NCI-H1694 treated with DMSO at 0.1 percent for 48 hours (cell line): ENCODE results near the gene FAM120B.

Source experiments
- DNase-seq: peaks from one replicate; lab custom pipeline; 2025; lab: John Stamatoyannopoulos, UW

Gene FAM120B

GRCh38 chr6:170357812-170358211 lies 51.3 kb downstream of the FAM120B start:
- DNase-seq: no peak

GRCh38 chr6:170358496-170358895 lies 51.9 kb downstream of the FAM120B start:
- no peak for DNase-seq

- DNase-seq: no peak
Observed at GRCh38 chr6:170360476-170360875, 53.9 kb downstream of the FAM120B start.

GRCh38 chr6:170361335-170361734 lies 54.8 kb downstream of the FAM120B start:
- no peak for DNase-seq

- DNase-seq: no peak
Observed at GRCh38 chr6:170362121-170362520, 55.6 kb downstream of the FAM120B start.

- DNase-seq: no peak
Observed at GRCh38 chr6:170363255-170363654, 56.7 kb downstream of the FAM120B start.

- DNase-seq: no peak
Observed at GRCh38 chr6:170365121-170365520, 58.6 kb downstream of the FAM120B start.

GRCh38 chr6:170365593-170365992 lies 59.0 kb downstream of the FAM120B start:
- DNase-seq: no peak

- no peak for DNase-seq
Observed at GRCh38 chr6:170366248-170366960, 59.8 kb downstream of the FAM120B start.

GRCh38 chr6:170367241-170367640 lies 60.7 kb downstream of the FAM120B start:
- DNase-seq: no peak

- no peak for DNase-seq
Observed at GRCh38 chr6:170368544-170368943, 62.0 kb downstream of the FAM120B start.

- DNase-seq: no peak
Observed at GRCh38 chr6:170369403-170369802, 62.8 kb downstream of the FAM120B start.

- DNase-seq: no peak
Observed at GRCh38 chr6:170370416-170370815, 63.9 kb downstream of the FAM120B start.

GRCh38 chr6:170371080-170371479 lies 64.5 kb downstream of the FAM120B start:
- no peak for DNase-seq

GRCh38 chr6:170371588-170371987 lies 65.0 kb downstream of the FAM120B start:
- DNase-seq: no peak

- DNase-seq: no peak
Observed at GRCh38 chr6:170372380-170373325, 66.1 kb downstream of the FAM120B start.

- peak; percentile 21 for DNase-seq
Observed at GRCh38 chr6:170374571-170375444, 68.2 kb downstream of the FAM120B start.

- DNase-seq: no peak
Observed at GRCh38 chr6:170375661-170376060, 69.1 kb downstream of the FAM120B start.

GRCh38 chr6:170376386-170377043 lies 70.0 kb downstream of the FAM120B start:
- peak; percentile 12 for DNase-seq

GRCh38 chr6:170378502-170378901 lies 71.9 kb downstream of the FAM120B start:
- DNase-seq: no peak

- no peak for DNase-seq
Observed at GRCh38 chr6:170381562-170381961, 75.0 kb downstream of the FAM120B start.
